Neural crest cell (in vitro differentiated cells): ENCODE data around the gene ALG12. TPM values are rescaled to one million over a fixed set of nuclear protein-coding genes. Genes with fewer than 3 reads are reported as not detected.
A peak's percentile ranks its signal among the peaks of the same experiment; 100 is the strongest.

ENCODE experiments used
- DNase-seq: peaks from one replicate; pipeline ENCODE4 v3.0.0; 2021; ENCODE audit warnings: low read depth, mixed read lengths, low spot score
- H3K27ac Mint-ChIP-seq: one replicate; pipeline ENCODE4 v1.8.0; 2021; ENCODE audit warnings: mild to moderate bottlenecking, mixed read lengths; ENCODE audit not compliant: unreplicated experiment
- H3K27me3 Mint-ChIP-seq: 2 replicates; pipeline ENCODE4 v1.8.0; 2021; ENCODE audit warnings: low read depth, mild to moderate bottlenecking, mixed read lengths
- H3K36me3 Mint-ChIP-seq: 2 replicates; pipeline ENCODE4 v1.8.0; 2021; ENCODE audit warnings: low read depth, mild to moderate bottlenecking, mixed read lengths
- H3K4me1 Mint-ChIP-seq: 2 replicates; pipeline ENCODE4 v1.8.0; 2021; ENCODE audit warnings: mixed read lengths
- H3K4me3 Mint-ChIP-seq: one replicate; pipeline ENCODE4 v1.8.0; 2021; ENCODE audit warnings: mild to moderate bottlenecking, mixed read lengths
- H3K9me3 Mint-ChIP-seq: 2 replicates; pipeline ENCODE4 v1.8.0; 2021; ENCODE audit warnings: mixed read lengths
- CTCF ChIP-seq: fragments of 200-600 bp; sonication (generic); conservative IDR thresholded peaks from 2 replicates; pipeline ENCODE4 v1.5.0; 2021; ENCODE audit warnings: antibody characterized with exemption, mild to moderate bottlenecking
- total RNA-seq: library from RNA; stranded (reverse); gene quantifications from 2 replicates; pipeline ENCODE4 v1.2.1, GENCODE V29; 2021

The ALG12 gene
- total RNA-seq, 1 donor from 2014 or later = 21.2 TPM

- H3K9me3 Mint-ChIP-seq = no peaks in the 10 kb centered on the region
- H3K4me1 Mint-ChIP-seq = peaks cover 30% of the 10 kb centered on the region
These were observed 8.7 kb upstream of the ALG12 start for GRCh38 chr22:49926916-49927315.

GRCh38 chr22:49925525-49926128 is 7.4 kb upstream of the ALG12 start:
- Mint-ChIP-seq H3K4me3 (no peak overlapping the region), H3K9me3 (no peaks in the 10 kb centered on the region), H3K36me3 (no peaks in the 10 kb centered on the region), H3K27me3 (no peaks in the 10 kb centered on the region), H3K4me1 (peaks cover 25% of the 10 kb centered on the region), H3K27ac (peak overlapping the region; percentile 46)
- no peak for TF ChIP-seq CTCF
- DNase-seq = no peak

More at GRCh38 chr22:49926916-49927315, 8.7 kb upstream of the ALG12 start:
- H3K36me3 Mint-ChIP-seq = no peaks in the 10 kb centered on the region
- peak overlapping the region; percentile 91 for H3K27ac Mint-ChIP-seq
- H3K27me3 Mint-ChIP-seq = peaks cover 4% of the 10 kb centered on the region
- peak overlapping the region; percentile 54 for H3K4me3 Mint-ChIP-seq
- TF ChIP-seq CTCF = no peak
- no peak for DNase-seq

- Mint-ChIP-seq H3K4me3 (peak overlapping the region; percentile 54), H3K27me3 (no peaks in the 10 kb centered on the region), H3K4me1 (peaks cover 32% of the 10 kb centered on the region), H3K36me3 (no peaks in the 10 kb centered on the region), H3K9me3 (no peaks in the 10 kb centered on the region), H3K27ac (no peak overlapping the region)
- DNase-seq = no peak
- no peak for TF ChIP-seq CTCF
These were observed 6.0 kb upstream of the ALG12 start for GRCh38 chr22:49924113-49924833.

- Mint-ChIP-seq H3K27me3 (no peaks in the 10 kb centered on the region), H3K27ac (peak overlapping the region; percentile 43), H3K9me3 (no peaks in the 10 kb centered on the region), H3K4me1 (peaks cover 32% of the 10 kb centered on the region), H3K4me3 (peak overlapping the region; percentile 54), H3K36me3 (no peaks in the 10 kb centered on the region)
- TF ChIP-seq CTCF = no peak
- no peak for DNase-seq
These were observed 5.2 kb upstream of the ALG12 start for GRCh38 chr22:49923445-49923844.

- no peak for TF ChIP-seq CTCF
- Mint-ChIP-seq H3K4me1 (peaks cover 32% of the 10 kb centered on the region), H3K36me3 (no peaks in the 10 kb centered on the region), H3K4me3 (no peak overlapping the region), H3K27me3 (no peaks in the 10 kb centered on the region), H3K9me3 (no peaks in the 10 kb centered on the region), H3K27ac (no peak overlapping the region)
- DNase-seq = no peak
These were observed 4.7 kb upstream of the ALG12 start for GRCh38 chr22:49922926-49923325.
